ENCODE measurements around the gene DMXL1. TPM values are rescaled to one million over a fixed set of nuclear protein-coding genes. Genes with fewer than 3 reads are reported as not detected.

The DMXL1 gene
- total RNA-seq, 1 experiment from 2014 or later: 29.2 TPM

- POLR2A ChIA-PET: no interaction called here
- no peaks in the 10 kb centered on the region for H3K9me3 ChIP-seq (ENCODE audit: control insufficient read depth, insufficient read depth, low read depth, low read length)
- peaks cover 7% of the 10 kb centered on the region; the same call in 1 of the 2 replicates for H3K4me1 ChIP-seq (ENCODE audit: control insufficient read depth, insufficient read depth, low read length)
- H3K4me3 ChIP-seq (ENCODE audit: low read depth in 2 of 2, low read length in 2 of 2): no peak overlapping the region
- H3K36me3 ChIP-seq (ENCODE audit: control insufficient read depth, insufficient read depth, low read length): no peaks in the 10 kb centered on the region
- intact Hi-C loops (cut with micrococcal nuclease; ENCODE audit: unreplicated experiment): no loop called here
- no peak for ATAC-seq
- no TSS peak for BruUV-seq (replicated peaks)
- TF ChIP-seq TCF7L2 (IDR thresholded peaks at IDR 0.05; ENCODE audit: low read depth, low read length): no peak
- TF ChIP-seq SIN3A (IDR thresholded peaks at IDR 0.05; ENCODE audit: borderline replicate concordance, insufficient read depth, low read depth, low read length): no peak
- H3K27ac ChIP-seq (ENCODE audit: low read length): no peak overlapping the region
- no peaks in the 10 kb centered on the region for H3K27me3 ChIP-seq (ENCODE audit: control insufficient read depth, insufficient read depth, low read length)
- in situ Hi-C loops (cut with HindIII; ENCODE audit: low pct_unique_long_range_greater_than_20kb, low sequenced_read_pairs): no loop called here
- CTCF ChIA-PET: no interaction called here
- no peak for DNase-seq (ENCODE audit: low read depth, low spot score)
Measured at GRCh38 chr5:119279093-119279492, 208.2 kb downstream of the DMXL1 start.

- Histone ChIP-seq H3K27me3 (ENCODE audit: control insufficient read depth, insufficient read depth, low read length) (no peaks in the 10 kb centered on the region), H3K9me3 (ENCODE audit: control insufficient read depth, insufficient read depth, low read depth, low read length) (no peaks in the 10 kb centered on the region), H3K27ac (ENCODE audit: low read length) (no peak overlapping the region), H3K36me3 (ENCODE audit: control insufficient read depth, insufficient read depth, low read length) (no peaks in the 10 kb centered on the region), H3K4me1 (ENCODE audit: control insufficient read depth, insufficient read depth, low read length) (no peaks in the 10 kb centered on the region; the same call in 1 of the 2 replicates), H3K4me3 (ENCODE audit: low read depth in 2 of 2, low read length in 2 of 2) (no peak overlapping the region)
- intact Hi-C loops (cut with micrococcal nuclease; ENCODE audit: unreplicated experiment): no loop called here
- no TSS peak for BruUV-seq (replicated peaks)
- no peak for DNase-seq (ENCODE audit: low read depth, low spot score)
- ChIA-PET CTCF (no interaction called here), POLR2A (interaction anchor here (0.6 kb wide), 1 partner anchor 41 kb away, joined by 3 read pairs; no protein-coding TSS in a partner anchor)
- TF ChIP-seq POLR2AphosphoS5 (IDR thresholded peaks at IDR 0.05; ENCODE audit: low read depth, low read length): no peak
- TF ChIP-seq TCF7L2 (IDR thresholded peaks at IDR 0.05; ENCODE audit: low read depth, low read length): no peak
- no peak for TF ChIP-seq SIN3A (IDR thresholded peaks at IDR 0.05; ENCODE audit: borderline replicate concordance, insufficient read depth, low read depth, low read length)
- TF ChIP-seq CTCF (IDR thresholded peaks at IDR 0.05): no peak
- TF ChIP-seq REST (IDR thresholded peaks at IDR 0.05; ENCODE audit: insufficient read depth in 1 of 2, low read depth in 2 of 2, low read length in 1 of 2): no peak
- in situ Hi-C loops (cut with HindIII; ENCODE audit: low pct_unique_long_range_greater_than_20kb, low sequenced_read_pairs): no loop called here
- ATAC-seq: no peak
Measured at GRCh38 chr5:119280380-119280779, 209.5 kb downstream of the DMXL1 start.

GRCh38 chr5:119282628-119283027 is 211.7 kb downstream of the DMXL1 start:
- Histone ChIP-seq H3K27ac (ENCODE audit: low read length) (no peak overlapping the region), H3K36me3 (ENCODE audit: control insufficient read depth, insufficient read depth, low read length) (no peaks in the 10 kb centered on the region), H3K27me3 (ENCODE audit: control insufficient read depth, insufficient read depth, low read length) (no peaks in the 10 kb centered on the region), H3K4me3 (ENCODE audit: low read depth in 2 of 2, low read length in 2 of 2) (no peak overlapping the region), H3K9me3 (ENCODE audit: control insufficient read depth, insufficient read depth, low read depth, low read length) (no peaks in the 10 kb centered on the region), H3K4me1 (ENCODE audit: control insufficient read depth, insufficient read depth, low read length) (peaks cover 2% of the 10 kb centered on the region; the same call in 1 of the 2 replicates)
- BruUV-seq (replicated peaks): no TSS peak
- intact Hi-C loops (cut with micrococcal nuclease; ENCODE audit: unreplicated experiment): no loop called here
- no peak for TF ChIP-seq CTCF (IDR thresholded peaks at IDR 0.05)
- TF ChIP-seq TCF7L2 (IDR thresholded peaks at IDR 0.05; ENCODE audit: low read depth, low read length): no peak
- TF ChIP-seq SIN3A (IDR thresholded peaks at IDR 0.05; ENCODE audit: borderline replicate concordance, insufficient read depth, low read depth, low read length): no peak
- no peak for TF ChIP-seq POLR2AphosphoS5 (IDR thresholded peaks at IDR 0.05; ENCODE audit: low read depth, low read length)
- TF ChIP-seq REST (IDR thresholded peaks at IDR 0.05; ENCODE audit: insufficient read depth in 1 of 2, low read depth in 2 of 2, low read length in 1 of 2): no peak
- ChIA-PET CTCF (no interaction called here), POLR2A (no interaction called here)
- ATAC-seq (no peak), DNase-seq (ENCODE audit: low read depth, low spot score) (no peak)
- in situ Hi-C loops (cut with HindIII; ENCODE audit: low pct_unique_long_range_greater_than_20kb, low sequenced_read_pairs): no loop called here

All from Panc1 (cell line).